MM.1S (cell line): ENCODE measurements around the gene DELE1.

ENCODE experiments used
- EZH2phosphoT487 ChIP-seq: fragments of 300-600 bp; sonication (generic); IDR thresholded peaks from 2 replicates; pipeline ENCODE4 v1.6.1; 2018; ENCODE audit warnings: antibody characterized with exemption, low read length
- TF ChIP-seq, protein P1 (sequence below): fragments of 300-600 bp; sonication (generic); IDR thresholded peaks from 2 replicates; pipeline ENCODE4 v1.5.1; 2016; ENCODE audit warnings: antibody characterized with exemption, low read length, mixed read lengths

DNA sequence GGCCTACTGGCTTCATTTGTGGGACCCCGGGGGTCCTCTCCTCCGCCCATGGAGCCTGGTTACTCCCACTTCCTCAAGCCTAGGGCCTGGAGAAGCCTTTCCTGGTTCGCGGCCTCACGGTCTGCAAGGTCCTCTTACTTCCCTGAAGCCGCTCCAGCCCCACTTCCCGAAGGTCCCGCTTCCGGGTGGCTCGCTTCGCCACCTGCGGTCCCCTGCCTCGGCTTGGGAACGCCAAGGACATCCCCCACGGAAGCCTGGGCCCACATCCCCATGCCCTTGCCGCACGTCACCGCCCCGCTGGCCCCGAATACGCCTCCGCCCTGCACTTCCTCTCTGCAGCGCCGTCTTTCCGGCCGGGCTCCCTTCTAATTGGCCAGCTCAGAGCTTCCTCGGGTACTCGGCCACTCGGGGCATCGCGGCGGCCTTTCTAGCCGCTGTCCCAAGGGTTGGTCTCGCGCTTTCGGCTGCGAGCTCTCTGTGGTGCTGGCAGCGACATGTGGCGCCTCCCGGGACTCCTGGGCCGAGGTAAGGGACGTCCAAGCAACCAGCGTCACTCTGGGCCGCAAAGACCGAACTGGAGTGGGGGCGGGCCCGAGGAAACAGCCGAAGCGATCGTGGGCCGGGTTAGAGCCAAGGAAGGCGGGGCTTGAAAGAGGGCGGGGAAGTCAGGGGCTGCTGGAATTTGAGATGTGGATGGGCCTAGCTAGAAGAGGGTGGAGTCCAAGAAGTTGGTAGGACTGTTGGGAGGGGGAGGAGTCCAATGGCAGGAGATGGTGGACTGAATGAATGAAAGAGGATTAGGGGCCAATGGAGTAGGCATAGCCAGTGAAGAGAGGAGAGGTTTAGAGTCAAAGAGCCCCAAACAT lies at the start of gene DELE1:
- no peak for TF ChIP-seq EZH2phosphoT487
- TF ChIP-seq, protein P1, sequence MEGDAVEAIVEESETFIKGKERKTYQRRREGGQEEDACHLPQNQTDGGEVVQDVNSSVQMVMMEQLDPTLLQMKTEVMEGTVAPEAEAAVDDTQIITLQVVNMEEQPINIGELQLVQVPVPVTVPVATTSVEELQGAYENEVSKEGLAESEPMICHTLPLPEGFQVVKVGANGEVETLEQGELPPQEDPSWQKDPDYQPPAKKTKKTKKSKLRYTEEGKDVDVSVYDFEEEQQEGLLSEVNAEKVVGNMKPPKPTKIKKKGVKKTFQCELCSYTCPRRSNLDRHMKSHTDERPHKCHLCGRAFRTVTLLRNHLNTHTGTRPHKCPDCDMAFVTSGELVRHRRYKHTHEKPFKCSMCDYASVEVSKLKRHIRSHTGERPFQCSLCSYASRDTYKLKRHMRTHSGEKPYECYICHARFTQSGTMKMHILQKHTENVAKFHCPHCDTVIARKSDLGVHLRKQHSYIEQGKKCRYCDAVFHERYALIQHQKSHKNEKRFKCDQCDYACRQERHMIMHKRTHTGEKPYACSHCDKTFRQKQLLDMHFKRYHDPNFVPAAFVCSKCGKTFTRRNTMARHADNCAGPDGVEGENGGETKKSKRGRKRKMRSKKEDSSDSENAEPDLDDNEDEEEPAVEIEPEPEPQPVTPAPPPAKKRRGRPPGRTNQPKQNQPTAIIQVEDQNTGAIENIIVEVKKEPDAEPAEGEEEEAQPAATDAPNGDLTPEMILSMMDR: no peak
